Stimulated activated CD4-positive, alpha-beta T cell treated with anti-CD3 and anti-CD28 coated beads, TNF-alpha, amount 100 ng/mL, for 24 hours (primary cell): ENCODE data around the gene RPL19.

Experiments
- DNase-seq, 3 experiments: peaks; one replicate each; pipeline ENCODE4 v3.0.0-alpha.2; 2020; ENCODE audit warnings: low read depth in 3 of 3

Gene RPL19

DNA sequence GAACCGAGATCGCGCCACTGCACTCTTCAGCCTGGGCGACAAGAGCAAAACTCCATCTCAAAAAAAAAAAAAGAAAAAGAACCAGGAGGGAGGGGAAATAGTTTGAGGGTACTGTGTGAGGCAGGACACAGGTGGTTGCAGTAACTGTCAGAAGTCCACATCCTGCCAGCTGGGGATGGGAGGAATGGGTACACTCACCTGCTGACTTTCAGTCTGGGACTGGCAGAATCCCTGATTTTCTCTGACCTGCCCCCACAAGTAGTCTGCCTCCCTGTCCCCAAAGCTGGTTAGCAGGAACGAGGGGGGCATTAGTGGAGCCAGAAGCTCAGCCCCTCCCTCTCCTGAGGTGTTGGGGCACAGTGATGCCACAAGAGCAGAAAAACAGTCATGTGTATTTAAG, 27.0 kb upstream of the RPL19 start:
- DNase-seq, result no peak

GRCh38 chr17:39173526-39174274, 26.4 kb upstream of the RPL19 start:
- DNase-seq, result no peak

- DNase-seq, result peak; percentile 55 to 73 (median 57)
Observed at GRCh38 chr17:39174920-39175694, 25.0 kb upstream of the RPL19 start.

DNA sequence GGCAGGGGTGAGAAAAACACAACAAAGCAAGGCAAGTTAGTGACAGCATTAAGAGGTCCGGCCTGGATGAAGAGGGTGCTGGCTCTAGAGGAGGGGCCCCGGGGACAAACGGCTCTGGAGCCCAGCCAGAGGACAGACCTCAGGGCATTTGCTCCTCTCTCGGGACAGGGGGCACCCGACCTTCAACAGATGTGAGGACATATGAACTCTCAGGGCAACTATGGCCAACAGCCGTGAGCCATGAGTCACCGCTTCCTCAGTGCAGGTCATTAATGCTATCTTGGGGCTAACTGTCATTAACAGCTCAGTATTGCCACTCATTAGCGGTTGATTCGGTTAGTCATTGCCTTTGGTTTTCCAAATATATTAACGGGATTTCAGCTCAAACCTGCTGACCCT, 24.4 kb upstream of the RPL19 start:
- no peak for DNase-seq

- DNase-seq, result no peak
Observed at GRCh38 chr17:39177256-39177655, 22.8 kb upstream of the RPL19 start.

- DNase-seq, result no peak
Observed at GRCh38 chr17:39178536-39178935, 21.5 kb upstream of the RPL19 start.

DNA sequence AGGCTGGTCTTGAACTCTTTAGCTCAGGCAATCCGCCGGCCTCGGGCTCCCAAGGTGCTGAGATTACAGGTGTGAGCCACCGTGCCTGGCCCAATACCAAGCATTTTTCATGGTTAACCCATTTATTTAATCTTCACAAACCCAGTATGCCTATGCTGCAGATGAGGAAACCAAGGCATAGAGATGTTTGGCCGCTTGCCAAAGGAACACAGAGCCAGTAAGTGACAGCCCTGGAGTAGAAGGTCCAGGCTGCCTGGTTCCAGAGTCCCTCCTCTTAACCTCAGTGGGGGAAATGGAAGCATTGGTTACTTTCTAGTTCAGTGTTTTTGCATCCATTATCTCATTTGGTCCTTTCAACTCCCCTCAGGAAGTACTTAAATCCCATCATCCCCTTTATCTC, 18.8 kb upstream of the RPL19 start:
- DNase-seq, result no peak

DNA sequence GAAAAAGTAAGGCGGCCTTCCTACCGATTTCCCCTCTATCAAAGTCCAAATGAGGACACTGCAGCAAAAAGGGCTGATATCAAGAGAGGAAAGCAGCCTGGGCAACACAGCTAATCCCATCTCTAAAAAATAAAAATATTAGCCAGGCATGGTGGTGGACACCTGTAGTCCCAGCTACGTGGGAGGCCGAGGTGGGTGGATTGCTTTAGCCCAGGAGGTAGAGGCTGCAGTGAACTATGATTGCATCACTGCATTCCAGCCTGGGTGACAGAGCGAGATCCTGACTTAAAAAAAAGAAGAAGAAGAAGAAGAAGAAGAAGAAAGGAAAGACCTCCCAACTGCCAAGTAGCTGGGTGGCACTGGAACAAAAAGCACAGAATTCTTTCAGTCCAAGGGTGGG, 17.0 kb upstream of the RPL19 start:
- no peak for DNase-seq

GRCh38 chr17:39183720-39184119, 16.4 kb upstream of the RPL19 start:
- DNase-seq, result no peak

- no peak for DNase-seq
Observed at GRCh38 chr17:39186481-39187002, 13.5 kb upstream of the RPL19 start.

- no peak for DNase-seq
Observed at GRCh38 chr17:39187152-39187830, 12.8 kb upstream of the RPL19 start.

GRCh38 chr17:39191750-39192510, 8.2 kb upstream of the RPL19 start:
- no peak for DNase-seq

- DNase-seq, result no peak
Observed at GRCh38 chr17:39192901-39193300, 7.2 kb upstream of the RPL19 start.

- no peak for DNase-seq
Observed at GRCh38 chr17:39193346-39193745, 6.7 kb upstream of the RPL19 start.

DNA sequence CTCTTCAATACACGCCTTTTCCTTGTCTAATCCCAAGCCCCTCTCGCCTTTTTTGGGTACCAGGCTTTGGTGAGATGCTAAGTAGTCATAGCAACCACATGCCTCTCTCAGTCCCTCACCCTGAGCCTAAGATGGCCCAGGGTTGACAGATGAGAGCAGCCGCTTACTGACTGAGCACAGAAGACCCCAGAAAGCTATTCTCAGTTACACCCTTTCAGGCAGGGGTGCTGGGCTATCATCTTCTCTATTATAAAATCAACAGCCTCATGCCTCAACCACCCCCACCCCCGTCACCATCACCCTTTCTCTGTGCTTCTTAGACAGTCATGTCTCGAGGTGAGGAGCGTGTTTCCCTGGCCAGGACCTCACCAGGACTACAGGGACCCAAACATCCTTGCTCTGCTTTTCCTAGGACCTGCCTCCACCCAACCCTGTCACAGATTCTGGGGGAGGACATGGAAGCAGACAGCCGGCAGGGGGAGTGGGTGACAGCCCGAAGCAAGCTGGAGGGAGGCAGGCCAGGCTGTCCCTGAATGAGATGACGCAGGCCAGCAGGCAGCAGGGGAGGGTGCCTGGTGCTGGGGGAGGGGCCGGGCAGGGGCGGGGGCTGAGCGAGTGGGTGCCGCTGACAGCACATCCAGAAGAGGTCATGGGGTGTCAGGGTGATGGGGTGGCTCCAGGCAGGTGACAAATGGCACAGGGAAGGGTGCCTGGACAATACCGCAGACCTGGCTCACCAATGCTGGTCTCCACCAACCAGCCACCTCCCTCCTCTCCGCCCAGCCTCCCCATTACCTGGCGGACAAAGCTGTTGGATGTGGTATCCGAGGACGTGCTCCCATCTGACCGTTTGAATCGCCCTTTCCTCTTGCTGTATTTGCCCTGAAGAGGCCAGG, 5.7 kb upstream of the RPL19 start:
- DNase-seq, result no peak

GRCh38 chr17:39194985-39195524, 5.0 kb upstream of the RPL19 start:
- no peak for DNase-seq

- DNase-seq, result no peak
Observed at GRCh38 chr17:39195568-39196160, 4.4 kb upstream of the RPL19 start.

DNA sequence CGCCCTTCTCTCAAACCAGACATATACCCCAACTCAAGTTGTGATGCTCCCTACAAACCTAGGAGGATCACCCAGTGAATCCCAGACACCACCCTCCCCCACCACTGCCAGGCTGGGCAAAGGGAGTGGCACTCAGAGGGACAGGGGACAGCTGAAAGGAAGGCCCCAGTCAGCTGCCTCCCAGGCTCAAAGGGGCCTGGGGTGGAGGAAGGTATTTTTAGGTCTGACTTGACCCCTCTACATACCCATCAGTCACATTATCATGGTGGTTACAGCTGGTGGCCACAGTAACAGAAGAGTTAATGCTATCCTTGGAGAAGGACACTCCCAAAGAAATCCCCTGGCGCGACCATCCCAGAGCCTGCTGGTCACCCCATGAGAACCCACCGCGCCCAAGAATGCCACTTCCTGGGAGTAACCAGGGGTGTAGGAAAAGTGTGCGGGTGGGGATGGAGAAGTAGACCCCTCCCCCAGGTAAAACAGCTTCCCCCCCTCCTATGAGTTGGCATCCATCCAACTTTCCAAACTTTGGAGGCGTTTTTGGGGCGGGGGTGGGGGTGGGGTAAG, 3.8 kb upstream of the RPL19 start:
- DNase-seq, result no peak

DNA sequence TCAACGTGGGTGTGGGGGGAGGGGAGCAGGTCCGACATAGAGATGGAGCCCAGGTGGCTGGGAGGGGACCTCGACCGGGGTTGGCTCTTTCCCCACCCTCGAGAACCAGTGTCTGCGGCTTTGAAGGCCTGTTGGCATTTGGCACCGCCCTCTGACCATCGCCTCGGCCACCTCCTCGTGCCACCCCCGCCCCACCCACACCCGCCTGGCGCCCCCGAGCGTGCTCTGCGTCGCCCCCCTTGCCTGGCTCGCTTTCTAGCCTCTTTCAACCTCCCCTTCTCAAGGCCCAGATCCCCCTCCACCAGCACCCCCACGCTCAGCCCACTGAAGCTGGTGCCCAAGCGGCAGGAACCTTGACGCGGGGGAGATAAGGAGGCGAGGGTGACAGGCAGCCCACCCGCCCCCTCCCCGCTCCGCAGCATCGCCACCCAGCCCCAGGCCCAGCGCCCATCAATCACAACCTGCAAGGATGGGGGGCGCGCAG, 3.2 kb upstream of the RPL19 start:
- no peak for DNase-seq
